Gastrocnemius medialis (tissue), 4 donors: ENCODE data around the gene PRICKLE4.

Source experiments
- POLR2A ChIP-seq, 2 donors: fragments of 450-650 bp; IDR thresholded peaks; one replicate each; pipeline ENCODE4 v1.6.1; 2017; ENCODE audit warnings: antibody characterized with exemption in 2 of 2, mild to moderate bottlenecking in 2 of 2, moderate library complexity in 2 of 2
- TF ChIP-seq, protein P1 (sequence below), 5 experiments: fragments of 450-650 bp in 3 of 5; fragments of 200-600 bp in 2 of 5; sonication (generic) in 2 of 5; IDR thresholded peaks in 4 of 5; conservative IDR thresholded peaks in 1 of 5; 1 replicate in 4 of 5; 2 replicates in 1 of 5; pipeline ENCODE4 v1.5.1; 2016 to 2019; ENCODE audit warnings: antibody characterized with exemption in 5 of 5, mild to moderate bottlenecking in 3 of 5, moderate library complexity in 3 of 5

DNA sequence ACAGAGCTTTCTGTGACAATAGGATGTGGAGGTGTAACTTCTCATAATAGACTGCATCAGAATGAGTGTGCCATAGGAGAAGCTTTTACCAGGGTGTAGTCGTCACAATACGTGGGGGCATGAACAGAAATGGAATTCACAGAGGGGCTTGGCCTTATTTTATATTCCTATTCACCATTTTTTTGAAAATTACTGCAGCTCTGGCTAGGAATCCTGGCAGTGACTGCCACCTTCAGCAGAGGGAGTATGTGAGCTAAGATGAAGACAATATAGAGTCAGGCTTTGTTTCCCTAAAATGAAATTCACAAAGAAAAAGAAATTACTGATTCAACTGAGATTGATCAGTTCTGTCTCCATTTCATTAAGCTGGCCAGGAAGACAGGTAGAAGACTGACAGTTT, 20.8 kb downstream of the PRICKLE4 start:
- no peak for TF ChIP-seq POLR2A (IDR thresholded peaks at IDR 0.05)
- TF ChIP-seq, protein P1, sequence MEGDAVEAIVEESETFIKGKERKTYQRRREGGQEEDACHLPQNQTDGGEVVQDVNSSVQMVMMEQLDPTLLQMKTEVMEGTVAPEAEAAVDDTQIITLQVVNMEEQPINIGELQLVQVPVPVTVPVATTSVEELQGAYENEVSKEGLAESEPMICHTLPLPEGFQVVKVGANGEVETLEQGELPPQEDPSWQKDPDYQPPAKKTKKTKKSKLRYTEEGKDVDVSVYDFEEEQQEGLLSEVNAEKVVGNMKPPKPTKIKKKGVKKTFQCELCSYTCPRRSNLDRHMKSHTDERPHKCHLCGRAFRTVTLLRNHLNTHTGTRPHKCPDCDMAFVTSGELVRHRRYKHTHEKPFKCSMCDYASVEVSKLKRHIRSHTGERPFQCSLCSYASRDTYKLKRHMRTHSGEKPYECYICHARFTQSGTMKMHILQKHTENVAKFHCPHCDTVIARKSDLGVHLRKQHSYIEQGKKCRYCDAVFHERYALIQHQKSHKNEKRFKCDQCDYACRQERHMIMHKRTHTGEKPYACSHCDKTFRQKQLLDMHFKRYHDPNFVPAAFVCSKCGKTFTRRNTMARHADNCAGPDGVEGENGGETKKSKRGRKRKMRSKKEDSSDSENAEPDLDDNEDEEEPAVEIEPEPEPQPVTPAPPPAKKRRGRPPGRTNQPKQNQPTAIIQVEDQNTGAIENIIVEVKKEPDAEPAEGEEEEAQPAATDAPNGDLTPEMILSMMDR (IDR thresholded peaks at IDR 0.05 in 4 of 5, conservative IDR thresholded peaks at IDR 0.05 in 1 of 5): no peak
